Stimulated activated CD4-positive, alpha-beta T cell treated with anti-CD3 and anti-CD28 coated beads, Interleukin-1b, Interleukin-23, amount 100 ng/mL, for 1 hour (primary cell): ENCODE results near the gene TSPAN18.

Experiments
- DNase-seq, 2 donors: peaks; one replicate each; pipeline ENCODE4 v3.0.0-alpha.2; 2020; ENCODE audit warnings: low read depth in 2 of 2

TSPAN18 gene

DNA sequence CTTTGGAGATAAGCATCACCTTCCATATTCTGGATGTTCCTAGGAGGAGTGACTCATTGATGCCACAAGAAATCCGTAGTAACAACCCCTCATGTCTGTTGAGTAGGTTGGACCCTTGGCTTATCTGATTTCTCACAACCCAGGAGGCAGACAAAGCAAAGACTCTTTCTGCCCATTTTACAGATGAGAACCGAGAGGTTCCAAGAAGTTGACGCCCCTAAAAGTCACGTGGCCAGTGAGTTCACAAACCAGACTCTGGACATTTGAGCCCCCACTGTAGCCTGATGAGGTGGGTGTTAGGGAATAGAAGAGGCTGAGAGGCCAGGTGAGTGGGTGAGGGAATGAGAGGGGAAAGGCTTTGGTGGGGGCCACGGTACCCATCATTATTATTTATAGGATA is 70.3 kb downstream of the TSPAN18 start:
- DNase-seq = no peak

DNA sequence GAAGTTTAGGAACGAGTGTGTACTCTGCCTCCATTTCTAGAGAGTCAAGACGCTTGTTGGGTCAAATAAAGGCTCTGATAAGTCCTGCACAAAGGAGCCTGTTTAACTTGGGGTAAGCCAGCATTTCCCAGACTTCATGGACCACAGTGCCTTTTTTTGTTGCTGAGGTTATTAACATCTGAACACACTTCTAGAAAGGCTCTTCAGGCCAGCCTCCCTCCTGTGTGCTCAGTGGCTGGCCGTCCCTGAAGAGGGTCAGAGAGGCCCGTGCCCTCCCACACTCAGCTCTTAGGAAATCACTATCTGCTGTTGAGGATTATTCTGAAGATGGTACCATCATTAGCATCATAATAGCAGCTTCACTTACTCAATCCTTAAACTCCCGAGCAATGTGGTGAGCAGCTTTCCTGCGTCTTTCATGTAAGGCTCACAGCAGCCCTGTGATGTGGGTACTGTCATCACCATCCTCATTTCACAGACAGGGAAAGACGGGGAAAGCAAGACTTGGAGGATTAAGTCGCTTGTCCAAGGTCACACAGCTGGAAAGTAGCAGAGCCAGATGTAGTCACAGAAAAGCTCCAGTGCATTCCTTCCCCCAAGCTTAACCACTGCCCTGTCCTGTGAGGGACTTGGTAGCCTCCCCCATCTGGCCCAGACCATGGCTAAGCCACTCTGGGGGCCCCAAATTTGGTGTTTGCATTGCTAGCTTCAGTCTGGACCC is 71.3 kb downstream of the TSPAN18 start:
- DNase-seq = no peak

DNA sequence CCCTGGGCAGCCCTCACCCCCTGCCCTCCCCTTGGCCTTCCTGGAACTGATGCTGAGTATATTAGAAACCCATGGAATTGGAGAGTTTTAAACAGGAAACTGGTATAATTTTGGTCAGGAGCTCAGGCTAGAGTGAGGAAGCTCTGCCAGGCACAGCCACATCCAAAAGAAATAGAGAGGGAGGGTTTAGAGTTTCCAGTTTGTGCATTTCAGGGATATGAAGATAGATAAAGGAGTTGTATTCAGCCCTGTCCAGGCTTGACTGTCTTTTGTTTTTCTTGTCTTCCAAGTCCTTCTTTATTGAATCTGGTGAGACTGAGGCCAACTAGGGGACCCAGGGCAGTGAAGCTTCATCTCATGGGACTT is 71.8 kb downstream of the TSPAN18 start:
- DNase-seq = no peak

DNA sequence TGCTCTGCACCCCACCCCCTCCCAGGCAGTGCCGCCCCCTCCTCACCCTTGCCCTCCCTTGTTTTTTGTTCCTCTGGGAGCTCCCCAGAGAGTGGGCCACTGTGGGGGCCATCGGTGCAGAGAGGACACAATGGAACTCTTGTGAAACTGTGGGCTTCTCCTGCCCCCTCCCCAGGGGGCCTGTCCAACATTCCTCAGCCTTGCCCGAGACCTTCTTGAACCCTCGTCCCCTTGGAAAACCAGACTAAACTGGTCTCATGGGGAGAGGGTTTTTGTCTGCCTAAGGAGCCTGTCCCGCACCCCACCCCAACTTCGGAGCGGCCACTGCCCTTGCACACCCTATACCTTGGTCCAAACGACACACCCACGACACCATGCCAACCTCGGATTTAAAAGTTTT is 72.2 kb downstream of the TSPAN18 start:
- no peak for DNase-seq

DNA sequence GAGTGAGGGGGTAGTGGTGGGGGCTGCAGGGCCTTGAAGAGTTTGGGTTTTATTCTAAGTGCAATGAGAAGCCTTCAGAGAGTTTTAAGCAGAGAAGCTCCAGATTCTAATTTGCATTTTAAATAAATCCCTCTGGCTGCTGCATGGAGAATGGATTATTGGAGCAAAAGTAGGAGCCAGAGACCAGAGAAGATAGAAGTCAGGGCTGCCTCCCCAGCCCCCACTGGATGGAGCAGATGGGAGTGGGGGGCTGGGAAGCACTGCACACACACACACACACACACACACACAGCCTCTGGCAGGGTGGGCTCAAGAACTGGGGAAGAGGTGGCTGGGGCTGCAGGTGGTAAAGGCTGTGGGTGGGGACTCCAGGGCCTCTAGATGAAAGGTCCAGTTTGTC is 75.6 kb downstream of the TSPAN18 start:
- DNase-seq = no peak

DNA sequence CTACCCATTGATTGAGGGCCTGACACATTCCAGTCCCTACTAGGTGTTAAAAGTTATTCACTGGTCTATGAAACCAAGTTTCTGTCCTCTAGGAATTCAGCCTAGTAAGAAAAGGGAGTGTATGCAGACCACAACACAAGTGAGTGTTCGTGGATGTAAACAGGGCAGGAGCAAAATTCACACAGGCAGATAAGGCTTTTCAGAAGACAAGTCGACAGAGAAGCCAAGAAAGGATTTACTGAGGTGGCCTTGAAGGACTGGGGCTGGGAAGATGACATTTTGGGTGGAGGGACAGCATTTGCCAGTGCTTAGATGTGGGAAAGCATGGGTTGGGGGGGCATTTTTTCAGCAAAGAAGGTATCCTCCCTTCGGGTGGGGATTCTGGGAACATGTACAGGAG is 76.2 kb downstream of the TSPAN18 start:
- no peak for DNase-seq

DNA sequence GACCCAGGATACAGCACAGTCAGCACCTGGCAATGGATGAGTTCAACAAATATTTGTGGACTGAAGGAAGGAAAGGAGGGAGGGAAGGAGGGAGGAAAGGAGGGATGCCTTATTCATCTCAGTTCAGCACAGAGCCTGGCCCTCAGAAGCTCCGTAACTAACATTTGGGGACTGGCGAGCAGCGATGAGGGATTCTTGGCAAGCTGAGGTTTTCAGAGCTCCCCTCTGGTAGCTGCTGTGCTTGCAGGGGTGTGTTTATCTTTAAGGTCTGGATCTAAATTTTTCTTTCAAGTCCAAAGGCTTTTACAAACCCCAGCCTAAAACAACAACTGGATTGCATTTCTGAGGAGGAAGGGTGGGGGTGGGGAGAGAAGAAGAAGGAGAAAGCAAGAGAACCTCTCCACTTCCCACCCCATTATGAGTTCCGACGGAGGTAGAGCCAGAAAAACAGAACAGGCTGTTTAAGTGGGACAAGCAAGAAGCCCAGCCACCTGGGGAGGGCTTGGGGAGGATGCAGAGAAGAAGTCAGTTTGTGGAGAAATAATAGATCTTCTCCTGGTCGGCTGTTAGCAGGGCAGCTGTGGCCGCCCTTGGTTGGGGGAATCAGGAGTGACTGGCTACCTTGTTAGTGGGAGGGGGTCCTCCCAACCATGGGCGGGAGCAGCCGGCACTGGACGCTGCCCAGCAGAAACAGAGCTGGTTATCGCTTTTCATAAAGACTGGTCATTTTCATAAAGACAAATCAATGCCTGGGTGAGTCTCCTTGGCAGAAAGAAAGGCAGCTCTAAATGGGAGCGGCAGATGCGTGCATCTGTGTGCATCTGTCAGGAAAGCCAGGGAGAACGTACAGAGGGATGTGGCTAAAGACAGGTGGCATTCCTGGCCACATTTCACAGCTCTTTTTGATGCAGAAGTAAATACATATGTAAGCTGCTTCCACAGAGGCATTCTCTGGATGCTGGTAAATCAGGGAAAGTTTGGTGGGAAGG is 78.0 kb downstream of the TSPAN18 start:
- no peak for DNase-seq

DNA sequence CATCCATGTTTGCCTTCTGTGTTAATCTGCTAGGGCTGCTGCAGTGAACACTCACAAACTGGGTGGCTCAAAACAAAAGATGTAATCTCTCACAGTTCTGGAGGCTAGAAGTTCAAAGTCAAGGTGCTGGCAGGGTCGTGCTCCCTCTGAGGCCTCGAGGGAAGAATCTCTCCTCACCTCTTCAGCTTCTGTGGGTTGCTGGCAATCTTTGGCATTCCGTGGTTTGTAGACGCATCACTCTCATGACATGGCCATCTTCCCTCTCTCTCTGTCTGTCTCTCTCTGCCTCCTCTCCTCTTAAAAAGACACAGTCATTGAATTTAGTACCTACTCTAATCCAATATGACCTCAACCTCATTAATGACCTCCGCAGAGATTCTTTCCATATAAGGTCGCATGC is 78.8 kb downstream of the TSPAN18 start:
- DNase-seq = no peak

DNA sequence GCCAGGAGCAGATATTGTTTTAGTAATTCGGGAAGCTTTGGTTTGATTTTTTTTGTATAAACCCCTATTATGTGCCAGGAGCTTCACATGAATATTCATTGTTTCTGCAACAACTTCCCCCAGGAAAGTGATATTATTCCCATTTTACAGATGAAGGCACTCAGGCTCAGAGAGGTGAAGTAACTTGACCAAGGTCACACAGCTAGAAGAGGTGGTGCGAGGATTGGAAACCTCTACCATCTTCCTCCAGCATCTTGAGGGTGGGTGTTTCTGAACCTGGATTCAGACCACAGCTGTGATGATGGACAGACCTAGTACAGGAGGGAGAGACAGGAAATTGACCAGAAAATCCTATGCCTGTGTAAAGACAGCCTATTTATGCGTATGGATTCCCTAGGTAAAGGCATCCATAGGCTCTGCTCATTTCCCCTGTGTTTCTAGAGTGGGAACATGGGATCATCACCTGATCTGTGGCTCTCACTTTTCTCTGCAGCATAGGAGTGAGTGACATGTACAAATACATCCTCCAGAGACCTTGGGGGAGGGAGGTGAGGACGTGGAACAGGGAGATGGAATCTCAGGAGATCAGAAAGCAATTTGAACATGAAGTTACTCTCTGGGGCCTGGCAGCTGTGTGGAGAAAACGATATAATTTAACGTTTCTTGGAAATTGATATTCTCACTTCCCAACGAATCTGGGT is 81.4 kb downstream of the TSPAN18 start:
- no peak for DNase-seq

DNA sequence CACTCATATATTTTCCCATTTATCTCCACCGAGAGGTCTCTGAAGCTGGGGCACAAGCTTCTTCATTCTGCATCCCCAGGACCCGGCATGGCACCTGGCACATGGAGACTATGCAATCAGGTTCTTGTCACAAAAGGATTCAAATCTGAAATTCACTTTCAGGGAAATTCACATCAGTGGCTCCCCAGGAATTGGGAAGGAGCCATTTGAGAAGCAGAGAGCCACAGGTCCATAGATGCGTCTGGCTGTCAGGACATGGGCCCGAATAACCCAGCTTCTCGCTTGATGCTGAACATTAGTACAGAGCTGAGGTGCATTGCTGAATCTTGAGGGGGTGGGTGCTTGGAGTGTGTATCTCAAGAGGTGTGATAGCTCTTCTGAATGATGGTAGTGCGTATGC is 82.5 kb downstream of the TSPAN18 start:
- no peak for DNase-seq

DNA sequence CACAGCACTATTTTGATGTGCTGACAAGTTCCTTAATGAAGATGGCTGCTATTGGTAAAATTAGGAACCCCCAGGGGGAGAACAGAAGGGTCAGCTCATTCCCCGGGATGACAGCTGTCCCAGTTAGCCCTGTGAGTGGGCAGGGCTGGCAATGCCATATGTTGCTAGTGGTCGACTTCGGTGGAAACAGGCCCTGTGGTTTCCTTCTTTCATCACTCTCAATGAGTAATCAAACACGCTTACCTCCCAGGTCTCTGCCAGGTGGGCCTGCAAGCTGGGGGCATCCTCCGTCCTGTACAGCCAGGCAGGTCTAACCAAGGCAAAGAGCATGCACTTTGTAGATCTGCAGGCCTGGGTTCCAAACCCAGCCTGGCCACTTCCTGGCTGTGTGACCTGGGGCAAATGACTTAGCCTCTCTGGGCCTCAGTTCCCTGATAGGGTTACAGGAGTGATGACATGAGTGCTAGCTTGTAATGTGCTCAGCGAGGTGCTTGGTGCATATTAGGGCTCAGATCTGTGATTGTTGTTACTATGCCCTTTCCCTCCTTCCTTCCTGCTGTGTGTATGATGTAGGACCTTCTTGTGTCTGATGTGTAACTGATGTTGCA is 85.2 kb downstream of the TSPAN18 start:
- DNase-seq = no peak

DNA sequence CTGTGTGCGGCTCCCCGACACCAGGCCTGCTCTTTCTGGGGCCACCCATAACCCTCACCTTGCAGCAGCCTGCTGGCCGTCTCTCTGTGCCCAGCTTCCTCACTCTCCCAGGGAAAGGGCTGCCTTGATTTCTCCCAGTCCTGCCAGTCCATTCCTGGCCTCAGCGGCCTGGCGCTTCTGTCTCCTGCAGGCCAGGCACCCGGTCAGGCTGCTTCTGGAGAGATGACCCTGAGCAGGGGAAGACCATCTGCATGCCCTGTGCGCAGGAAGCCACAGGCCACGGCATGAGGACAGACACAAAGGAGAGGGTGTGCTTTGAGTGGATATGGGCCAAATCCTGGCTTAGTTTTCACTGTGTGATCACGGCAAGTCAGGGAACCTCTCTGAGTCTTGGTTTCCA is 86.2 kb downstream of the TSPAN18 start:
- DNase-seq = no peak

DNA sequence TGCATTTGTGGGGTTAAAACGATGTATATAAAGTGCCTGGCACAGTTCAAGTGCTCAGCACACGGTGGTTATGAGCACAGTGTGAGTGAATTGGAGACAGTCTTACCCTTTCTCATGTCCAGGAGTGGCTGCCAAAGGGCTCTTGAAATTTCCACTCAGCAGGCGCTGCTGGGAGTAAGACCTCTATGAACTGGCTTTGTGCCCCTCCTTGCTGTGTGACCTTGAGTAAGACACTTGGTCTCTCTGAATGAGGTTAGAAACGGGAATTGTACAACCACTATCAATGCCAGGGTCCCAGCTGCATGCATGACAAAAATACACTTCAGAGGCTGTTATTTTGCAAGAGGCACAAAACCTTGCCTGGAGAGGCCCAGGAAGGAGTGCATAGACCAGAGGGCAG is 86.6 kb downstream of the TSPAN18 start:
- DNase-seq = no peak

DNA sequence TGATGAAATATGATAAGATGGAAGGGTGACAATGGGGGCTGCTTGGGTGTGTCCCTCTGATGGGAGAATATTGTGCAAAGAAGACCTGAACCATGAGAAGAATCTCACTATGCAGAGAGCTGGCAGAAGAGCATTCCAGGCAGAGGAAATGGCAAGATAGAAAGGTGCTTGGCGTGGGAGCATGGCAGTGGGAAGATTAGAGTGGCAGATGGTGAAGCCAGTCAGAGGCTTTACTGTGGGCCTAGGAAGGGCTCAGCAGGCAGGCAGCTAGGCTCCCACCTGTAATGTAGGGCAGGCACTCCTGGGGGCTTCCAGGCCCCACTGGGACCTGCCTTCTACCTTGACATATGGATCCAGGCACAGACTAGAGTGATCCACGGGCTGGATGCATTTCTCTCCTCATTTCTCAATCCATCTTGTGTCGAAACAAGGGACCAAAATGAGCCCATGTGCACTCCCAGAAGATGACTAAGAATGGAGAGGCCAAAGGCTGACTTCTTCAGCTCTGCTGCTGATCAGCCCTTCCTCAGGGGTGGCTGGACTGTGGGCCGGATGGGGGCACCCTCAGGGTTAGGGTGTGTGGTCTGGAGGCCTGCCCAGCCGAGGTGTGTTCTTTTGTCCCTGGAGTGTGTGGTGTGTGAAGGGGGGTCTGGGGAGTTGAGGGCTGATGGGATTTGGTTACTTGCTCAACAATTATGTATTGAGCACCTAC is 88.3 kb downstream of the TSPAN18 start:
- DNase-seq = no peak

DNA sequence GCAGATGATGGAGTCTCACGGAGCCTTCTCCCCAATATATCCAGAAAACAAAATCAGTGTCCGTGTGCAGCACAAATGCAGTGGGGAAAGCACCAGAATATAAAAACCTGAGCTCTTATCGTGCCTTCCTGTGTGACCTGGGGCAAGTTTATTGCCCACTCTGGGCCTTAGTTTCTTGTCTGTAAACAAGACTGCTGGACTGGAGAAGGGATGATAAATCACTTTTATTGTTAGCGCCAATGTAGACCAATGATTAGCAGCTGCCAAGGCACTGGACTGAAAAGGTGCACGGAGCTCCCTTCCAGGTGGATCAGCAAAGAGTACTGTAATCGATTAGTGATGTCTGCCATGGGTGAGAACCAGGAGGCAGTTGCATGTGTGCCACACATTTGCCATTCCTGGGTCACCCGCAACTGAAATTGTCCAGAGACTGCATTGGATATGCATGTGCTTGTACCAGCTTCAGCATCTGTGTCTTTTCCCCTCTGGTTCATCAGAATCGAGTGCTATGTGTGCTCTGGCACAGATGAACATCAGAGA is 89.2 kb downstream of the TSPAN18 start:
- DNase-seq = no peak

DNA sequence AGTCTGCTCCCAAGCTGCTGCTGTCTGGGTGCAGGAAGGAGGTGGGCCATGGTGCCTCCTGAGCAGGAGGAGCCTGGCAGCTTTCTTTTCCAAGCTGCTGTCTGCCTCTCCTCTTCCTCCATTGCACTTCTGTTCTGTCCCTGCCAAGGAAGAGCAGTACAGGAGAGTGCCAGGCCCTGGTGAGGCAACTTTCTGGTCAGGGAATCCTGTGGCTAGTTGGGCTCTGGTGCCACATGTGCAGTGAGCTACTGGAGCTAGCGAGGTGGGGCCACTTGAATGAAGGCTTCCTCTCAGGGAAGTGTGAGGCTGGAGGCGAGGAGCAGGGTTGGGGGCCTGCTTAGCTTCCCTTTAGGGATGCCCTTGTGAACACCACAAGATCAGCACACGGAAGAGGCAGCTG is 90.0 kb downstream of the TSPAN18 start:
- no peak for DNase-seq

DNA sequence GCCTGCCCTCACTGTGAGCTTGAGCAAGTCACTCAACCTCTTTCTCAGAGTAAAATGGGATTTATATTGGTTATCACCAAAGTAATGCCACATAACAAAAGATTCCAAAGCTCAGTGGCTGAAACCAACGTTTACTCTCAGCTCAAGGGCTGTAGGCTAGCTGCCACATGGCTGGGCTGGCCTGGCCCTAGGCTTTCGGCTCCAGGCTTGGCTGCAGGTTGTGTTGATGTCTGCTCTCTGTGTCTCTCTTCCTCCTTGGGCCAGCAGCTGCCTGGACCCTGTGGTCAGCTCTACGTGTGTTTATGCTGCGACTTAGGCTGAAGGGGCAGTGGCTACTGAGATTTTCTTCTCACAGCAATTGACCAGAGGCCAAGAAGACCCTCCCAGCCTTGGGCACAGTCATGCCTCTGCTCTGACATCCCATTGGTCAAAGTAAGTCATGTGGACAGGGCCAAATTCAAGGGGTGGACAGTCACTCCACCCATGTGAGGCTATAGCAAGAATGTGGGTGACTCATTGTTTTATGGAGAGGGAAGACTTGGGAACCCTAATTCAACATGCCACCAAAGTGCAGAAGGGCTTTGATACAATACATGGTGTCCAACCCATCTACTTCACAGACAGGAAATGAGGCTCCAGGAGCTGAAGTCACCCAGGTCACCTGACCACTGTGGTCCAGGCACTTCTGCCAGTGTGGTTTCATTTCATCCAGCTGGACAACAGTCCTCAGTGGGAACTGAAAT is 90.6 kb downstream of the TSPAN18 start:
- DNase-seq = no peak

DNA sequence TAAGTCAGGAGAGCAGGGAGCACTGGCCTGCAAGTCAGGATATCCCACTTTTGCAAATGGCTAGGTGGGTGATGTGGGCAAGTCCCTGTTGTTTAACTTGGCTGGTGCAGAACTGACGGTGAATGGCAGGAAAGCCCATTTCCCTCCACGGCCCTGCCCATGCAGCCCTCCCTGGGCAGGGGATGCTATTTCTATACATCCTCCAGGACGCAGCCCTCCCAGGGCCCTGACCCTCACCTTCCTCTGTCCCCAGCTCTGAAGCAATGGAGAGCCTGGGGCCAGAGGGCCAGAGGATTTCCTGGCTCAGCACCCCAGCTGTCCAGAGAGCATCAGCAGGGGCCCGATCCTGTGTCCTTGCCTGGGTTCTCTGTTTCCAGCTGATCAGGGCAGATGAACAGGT is 91.3 kb downstream of the TSPAN18 start:
- no peak for DNase-seq

DNA sequence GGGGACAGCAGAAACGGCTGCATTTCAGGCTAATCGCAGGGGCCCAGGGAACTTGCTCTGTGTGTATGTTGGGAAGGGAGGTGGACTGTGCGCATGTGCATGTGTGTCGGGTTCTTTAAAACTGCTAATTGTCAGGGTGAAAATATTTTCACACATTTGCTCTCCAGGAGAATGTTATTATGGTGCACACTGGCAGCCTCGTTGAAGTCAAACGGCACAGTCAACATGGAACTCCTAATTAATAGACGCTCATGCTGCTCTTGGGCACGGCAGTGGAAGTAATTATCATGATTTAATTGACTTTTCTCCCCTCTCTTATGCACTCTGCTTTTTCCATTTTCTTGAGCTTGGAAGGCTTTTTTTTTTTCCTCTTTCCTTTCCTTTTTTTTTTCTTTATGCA is 92.6 kb downstream of the TSPAN18 start:
- no peak for DNase-seq

DNA sequence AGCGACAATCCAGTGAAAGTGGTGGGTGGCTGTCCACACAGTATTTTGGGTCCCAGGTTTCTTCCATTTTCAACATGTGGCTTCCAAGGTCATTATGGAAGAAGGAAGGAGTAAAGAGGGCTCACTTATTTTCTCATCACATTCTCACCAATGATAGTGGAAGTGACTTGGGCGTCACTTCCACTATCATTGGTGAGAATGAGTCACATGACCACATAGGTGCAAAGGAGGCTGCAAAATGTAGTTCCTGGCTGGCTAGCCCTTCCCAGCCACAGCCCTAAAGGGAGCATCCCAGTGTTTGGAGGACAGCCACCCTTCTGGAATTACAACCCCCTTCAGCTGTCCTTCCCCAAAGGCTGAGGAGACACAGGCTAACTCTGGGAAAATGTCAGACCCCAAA is 95.6 kb downstream of the TSPAN18 start:
- no peak for DNase-seq

DNA sequence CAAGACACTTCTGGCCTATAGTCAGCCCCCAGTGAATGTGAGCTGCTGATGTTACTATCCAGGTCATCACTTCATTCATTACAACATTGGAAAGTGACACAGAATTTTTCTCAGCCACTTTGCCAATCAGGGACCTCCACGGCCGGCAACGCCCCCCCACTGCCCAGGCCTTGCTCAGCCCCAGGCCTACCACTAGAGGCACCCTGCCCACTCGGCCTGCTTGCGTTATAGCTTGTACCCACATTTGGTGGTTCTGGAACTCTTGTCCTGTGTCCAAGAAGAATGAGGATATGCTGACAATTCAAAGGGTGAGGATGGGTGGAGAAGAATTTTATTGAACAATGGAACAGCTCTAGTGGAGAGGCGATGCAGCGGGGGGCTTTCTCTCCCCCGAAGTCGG is 96.2 kb downstream of the TSPAN18 start:
- no peak for DNase-seq
